Measurements from ENCODE around the gene OPRD1. TPM values are rescaled to one million over a fixed set of nuclear protein-coding genes. Genes with fewer than 3 reads are reported as not detected.
"Not testable (repeated sequence)": the region's sequence is repeated elsewhere in the genome, so short reads cannot be mapped to it uniquely, and the experiment has no call there.

OPRD1 gene
- polyA plus RNA-seq, 4 donors = 0.31 to 0.33 (median 0.31) TPM

- DNase-seq (ENCODE audit: low read depth in 4 of 4, low spot score in 3 of 4) = no peak
Measured at GRCh38 chr1:28800324-28800723, 11.6 kb upstream of the OPRD1 start.

GRCh38 chr1:28801461-28801860, 10.5 kb upstream of the OPRD1 start:
- no peak for DNase-seq (ENCODE audit: low read depth in 4 of 4, low spot score in 3 of 4)

- DNase-seq (ENCODE audit: low read depth in 4 of 4, low spot score in 3 of 4) = no peak
Measured at GRCh38 chr1:28803051-28803450, 8.9 kb upstream of the OPRD1 start.

GRCh38 chr1:28803662-28804061, 8.3 kb upstream of the OPRD1 start:
- no peak for DNase-seq (ENCODE audit: low read depth in 4 of 4, low spot score in 3 of 4)

GRCh38 chr1:28804071-28804470, 7.9 kb upstream of the OPRD1 start:
- no peak for DNase-seq (ENCODE audit: low read depth in 4 of 4, low spot score in 3 of 4)

- no peak for DNase-seq (ENCODE audit: low read depth in 4 of 4, low spot score in 3 of 4)
Measured at GRCh38 chr1:28807046-28807445, 4.9 kb upstream of the OPRD1 start.

- no peak for DNase-seq (ENCODE audit: low read depth in 4 of 4, low spot score in 3 of 4)
Measured at GRCh38 chr1:28807986-28808385, 4.0 kb upstream of the OPRD1 start.

- no peak for DNase-seq (ENCODE audit: low read depth in 4 of 4, low spot score in 3 of 4)
Measured at GRCh38 chr1:28811369-28811765, 603 bp upstream of the OPRD1 start.

- no peak for DNase-seq (ENCODE audit: low read depth in 4 of 4, low spot score in 3 of 4)
Measured at GRCh38 chr1:28812669-28813468, 899 bp downstream of the OPRD1 start.

GRCh38 chr1:28813931-28814465, 2.0 kb downstream of the OPRD1 start:
- no peak for DNase-seq (ENCODE audit: low read depth in 4 of 4, low spot score in 3 of 4)

- no peak for DNase-seq (ENCODE audit: low read depth in 4 of 4, low spot score in 3 of 4)
Measured at GRCh38 chr1:28815533-28816185, 3.7 kb downstream of the OPRD1 start.

GRCh38 chr1:28817133-28817532, 5.2 kb downstream of the OPRD1 start:
- DNase-seq (ENCODE audit: low read depth in 4 of 4, low spot score in 3 of 4) = no peak

GRCh38 chr1:28819020-28819419, 7.0 kb downstream of the OPRD1 start:
- no peak for DNase-seq (ENCODE audit: low read depth in 4 of 4, low spot score in 3 of 4)

- no peak for DNase-seq (ENCODE audit: low read depth in 4 of 4, low spot score in 3 of 4)
Measured at GRCh38 chr1:28822799-28823198, 10.8 kb downstream of the OPRD1 start.

GRCh38 chr1:28824061-28824460, 12.1 kb downstream of the OPRD1 start:
- not testable (repeated sequence) for DNase-seq (ENCODE audit: low read depth in 4 of 4, low spot score in 3 of 4)

GRCh38 chr1:28828227-28828858, 16.4 kb downstream of the OPRD1 start:
- not testable (repeated sequence) for DNase-seq (ENCODE audit: low read depth in 4 of 4, low spot score in 3 of 4)

- DNase-seq (ENCODE audit: low read depth in 4 of 4, low spot score in 3 of 4) = no peak
Measured at GRCh38 chr1:28830814-28831213, 18.8 kb downstream of the OPRD1 start.

GRCh38 chr1:28832966-28833365, 21.0 kb downstream of the OPRD1 start:
- no peak for DNase-seq (ENCODE audit: low read depth in 4 of 4, low spot score in 3 of 4)

- DNase-seq (ENCODE audit: low read depth in 4 of 4, low spot score in 3 of 4) = no peak
Measured at GRCh38 chr1:28833381-28833780, 21.4 kb downstream of the OPRD1 start.

- no peak for DNase-seq (ENCODE audit: low read depth in 4 of 4, low spot score in 3 of 4)
Measured at GRCh38 chr1:28835237-28835650, 23.3 kb downstream of the OPRD1 start.

- no peak for DNase-seq (ENCODE audit: low read depth in 4 of 4, low spot score in 3 of 4)
Measured at GRCh38 chr1:28836421-28836956, 24.5 kb downstream of the OPRD1 start.
